ENCODE results near the gene ICA1.

The ICA1 gene

GRCh38 chr7:8285155-8285554 is 23.2 kb upstream of the ICA1 start:
- Mint-ChIP-seq H3K4me1 (no peaks in the 10 kb centered on the region), H3K27ac (ENCODE audit: low read depth) (no peak overlapping the region), H3K36me3 (ENCODE audit: insufficient read depth) (no peaks in the 10 kb centered on the region), H3K27me3 (peaks cover 22% of the 10 kb centered on the region), H3K9me3 (no peaks in the 10 kb centered on the region), H3K4me3 (no peak overlapping the region)
- ATAC-seq (replicated peaks; ENCODE audit: extremely low read depth, poor library complexity, severe bottlenecking) (no peak), DNase-seq (ENCODE audit: low spot score in 2 of 2) (no peak)

- Mint-ChIP-seq H3K27me3 (peaks cover 19% of the 10 kb centered on the region), H3K9me3 (no peaks in the 10 kb centered on the region), H3K4me3 (no peak overlapping the region), H3K4me1 (no peaks in the 10 kb centered on the region), H3K27ac (ENCODE audit: low read depth) (no peak overlapping the region), H3K36me3 (ENCODE audit: insufficient read depth) (no peaks in the 10 kb centered on the region)
- ATAC-seq (replicated peaks; ENCODE audit: extremely low read depth, poor library complexity, severe bottlenecking) (no peak), DNase-seq (ENCODE audit: low spot score in 2 of 2) (no peak)
These were observed 22.6 kb upstream of the ICA1 start for GRCh38 chr7:8284606-8285005.

- H3K27ac Mint-ChIP-seq (ENCODE audit: low read depth): no peak overlapping the region
- no peak for ATAC-seq (replicated peaks; ENCODE audit: extremely low read depth, poor library complexity, severe bottlenecking)
- H3K27me3 Mint-ChIP-seq: peaks cover 19% of the 10 kb centered on the region
These were observed 22.0 kb upstream of the ICA1 start for GRCh38 chr7:8283968-8284367.

GRCh38 chr7:8282871-8283270 is 20.9 kb upstream of the ICA1 start:
- H3K9me3 Mint-ChIP-seq: no peaks in the 10 kb centered on the region
- no peaks in the 10 kb centered on the region for H3K4me1 Mint-ChIP-seq
- no peak overlapping the region for H3K4me3 Mint-ChIP-seq
- ATAC-seq (replicated peaks; ENCODE audit: extremely low read depth, poor library complexity, severe bottlenecking) (no peak), DNase-seq (ENCODE audit: low spot score in 2 of 2) (no peak)
- H3K27me3 Mint-ChIP-seq: peaks cover 26% of the 10 kb centered on the region
- H3K36me3 Mint-ChIP-seq (ENCODE audit: insufficient read depth): peaks cover 1% of the 10 kb centered on the region
- H3K27ac Mint-ChIP-seq (ENCODE audit: low read depth): no peak overlapping the region

More at GRCh38 chr7:8283968-8284367, 22.0 kb upstream of the ICA1 start:
- H3K4me3 Mint-ChIP-seq: no peak overlapping the region
- no peak for DNase-seq (ENCODE audit: low spot score in 2 of 2)
- H3K9me3 Mint-ChIP-seq: no peaks in the 10 kb centered on the region
- H3K4me1 Mint-ChIP-seq: no peaks in the 10 kb centered on the region
- H3K36me3 Mint-ChIP-seq (ENCODE audit: insufficient read depth): peaks cover 1% of the 10 kb centered on the region

- peaks cover 19% of the 10 kb centered on the region for H3K27me3 Mint-ChIP-seq
- H3K27ac Mint-ChIP-seq (ENCODE audit: low read depth): no peak overlapping the region
- H3K4me3 Mint-ChIP-seq: no peak overlapping the region
- no peak for ATAC-seq (replicated peaks; ENCODE audit: extremely low read depth, poor library complexity, severe bottlenecking)
- H3K36me3 Mint-ChIP-seq (ENCODE audit: insufficient read depth): peaks cover 1% of the 10 kb centered on the region
- H3K4me1 Mint-ChIP-seq: no peaks in the 10 kb centered on the region
- DNase-seq (ENCODE audit: low spot score in 2 of 2): no peak
- no peaks in the 10 kb centered on the region for H3K9me3 Mint-ChIP-seq
These were observed 20.2 kb upstream of the ICA1 start for GRCh38 chr7:8282162-8282561.

DNA sequence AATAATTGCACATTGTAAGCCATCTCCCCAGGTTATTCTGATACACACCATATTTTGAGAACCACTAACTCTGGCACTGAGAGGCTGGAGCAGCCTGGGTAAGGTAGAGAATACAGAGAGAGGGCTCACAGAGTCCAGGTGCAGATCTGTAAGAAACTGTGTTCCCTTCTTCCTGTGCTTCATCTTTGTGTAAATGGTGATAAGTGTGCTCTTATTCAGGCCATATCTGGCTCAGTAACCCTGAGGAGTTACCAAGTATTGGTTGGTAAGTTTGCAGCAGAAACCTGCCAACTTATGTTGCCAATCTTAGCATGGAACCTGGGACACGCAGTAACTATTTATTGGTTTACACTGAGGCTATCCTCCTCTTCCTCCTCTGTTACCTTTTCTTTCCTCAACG is 16.2 kb upstream of the ICA1 start:
- H3K27me3 Mint-ChIP-seq: peaks cover 32% of the 10 kb centered on the region
- H3K9me3 Mint-ChIP-seq: no peaks in the 10 kb centered on the region
- H3K4me3 Mint-ChIP-seq: no peak overlapping the region
- H3K4me1 Mint-ChIP-seq: no peaks in the 10 kb centered on the region
- DNase-seq (ENCODE audit: low spot score in 2 of 2) (no peak), ATAC-seq (replicated peaks; ENCODE audit: extremely low read depth, poor library complexity, severe bottlenecking) (no peak)
- H3K27ac Mint-ChIP-seq (ENCODE audit: low read depth): no peak overlapping the region
- H3K36me3 Mint-ChIP-seq (ENCODE audit: insufficient read depth): peaks cover 3% of the 10 kb centered on the region

- DNase-seq (ENCODE audit: low spot score in 2 of 2) (no peak), ATAC-seq (replicated peaks; ENCODE audit: extremely low read depth, poor library complexity, severe bottlenecking) (no peak)
- Mint-ChIP-seq H3K27me3 (peaks cover 33% of the 10 kb centered on the region), H3K4me3 (no peak overlapping the region), H3K9me3 (no peaks in the 10 kb centered on the region), H3K27ac (ENCODE audit: low read depth) (no peak overlapping the region), H3K4me1 (no peaks in the 10 kb centered on the region), H3K36me3 (ENCODE audit: insufficient read depth) (peaks cover 3% of the 10 kb centered on the region)
These were observed 15.5 kb upstream of the ICA1 start for GRCh38 chr7:8277394-8277982.

DNA sequence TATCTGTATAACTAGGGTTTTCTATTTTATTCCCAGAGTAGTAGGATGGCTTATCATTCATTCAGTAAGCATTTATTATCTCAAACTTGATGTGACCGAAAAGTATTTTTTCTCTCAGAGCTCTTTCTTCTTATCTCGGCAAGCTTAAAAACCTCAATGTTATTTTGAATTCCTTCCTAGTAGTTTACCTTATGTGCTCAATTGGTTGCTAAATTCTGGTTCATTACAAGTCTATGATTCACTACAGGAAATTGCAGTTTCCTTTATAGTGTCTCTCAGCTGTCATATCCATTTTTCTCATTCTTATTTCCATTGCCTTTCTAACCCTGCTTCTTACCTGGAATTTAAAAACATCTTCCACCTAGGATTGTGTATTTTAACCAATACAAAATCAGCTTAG is 12.6 kb upstream of the ICA1 start:
- Mint-ChIP-seq H3K27me3 (peaks cover 59% of the 10 kb centered on the region), H3K4me3 (no peak overlapping the region), H3K27ac (ENCODE audit: low read depth) (no peak overlapping the region), H3K36me3 (ENCODE audit: insufficient read depth) (peaks cover 3% of the 10 kb centered on the region), H3K9me3 (no peaks in the 10 kb centered on the region), H3K4me1 (no peaks in the 10 kb centered on the region)
- DNase-seq (ENCODE audit: low spot score in 2 of 2) (no peak), ATAC-seq (replicated peaks; ENCODE audit: extremely low read depth, poor library complexity, severe bottlenecking) (no peak)

DNA sequence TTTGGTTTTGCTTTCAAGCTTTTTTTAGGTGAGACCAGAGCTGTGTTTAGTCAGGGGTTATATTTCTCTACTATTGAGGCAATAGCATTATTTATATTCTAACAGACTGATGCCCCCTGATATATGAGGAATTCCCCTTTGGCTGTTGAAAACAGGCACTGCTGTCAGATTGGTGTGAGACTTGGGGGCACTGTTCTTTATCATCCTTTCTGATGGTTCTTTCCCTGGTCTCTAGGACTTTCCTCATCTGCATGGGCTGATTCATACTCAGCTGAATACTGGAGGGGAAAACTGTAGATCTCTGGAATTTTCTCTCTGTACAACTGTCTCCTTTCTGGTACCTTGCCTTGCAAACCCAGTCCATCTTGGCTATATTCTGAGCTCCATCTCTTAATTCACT is 10.0 kb upstream of the ICA1 start:
- ATAC-seq (replicated peaks; ENCODE audit: extremely low read depth, poor library complexity, severe bottlenecking): no peak
- no peaks in the 10 kb centered on the region for H3K4me1 Mint-ChIP-seq

DNA sequence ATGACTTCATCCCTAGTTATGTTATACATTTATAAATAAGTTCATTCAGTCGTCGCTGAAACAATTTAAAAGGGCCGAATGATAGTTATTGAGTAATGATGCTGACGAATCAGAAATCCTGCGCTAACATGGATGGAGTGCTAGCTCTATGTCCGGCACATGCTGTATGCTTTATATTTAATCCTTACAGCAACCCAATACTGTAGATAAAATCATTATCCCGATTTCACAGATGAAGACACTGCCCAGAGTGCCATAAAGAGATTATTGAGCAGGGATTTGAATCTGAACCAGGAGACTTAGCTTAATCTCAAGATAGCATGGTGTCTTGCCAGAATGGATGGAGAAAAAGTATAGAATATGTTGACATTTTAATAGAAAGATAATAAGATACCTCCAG is 1.1 kb upstream of the ICA1 start:
- no peak overlapping the region for H3K27ac Mint-ChIP-seq (ENCODE audit: low read depth)
- H3K36me3 Mint-ChIP-seq (ENCODE audit: insufficient read depth): peaks cover 2% of the 10 kb centered on the region
- no peaks in the 10 kb centered on the region for H3K9me3 Mint-ChIP-seq
- peaks cover 7% of the 10 kb centered on the region for H3K4me1 Mint-ChIP-seq
- peaks cover 83% of the 10 kb centered on the region for H3K27me3 Mint-ChIP-seq
- ATAC-seq (replicated peaks; ENCODE audit: extremely low read depth, poor library complexity, severe bottlenecking): no peak
- peak overlapping the region; percentile 58 for H3K4me3 Mint-ChIP-seq
- no peak for DNase-seq (ENCODE audit: low spot score in 2 of 2)

More for the DNA sequence above, 10.0 kb upstream of the ICA1 start:
- Mint-ChIP-seq H3K4me3 (no peak overlapping the region), H3K27me3 (peaks cover 65% of the 10 kb centered on the region), H3K27ac (ENCODE audit: low read depth) (no peak overlapping the region), H3K9me3 (no peaks in the 10 kb centered on the region), H3K36me3 (ENCODE audit: insufficient read depth) (peaks cover 2% of the 10 kb centered on the region)
- no peak for DNase-seq (ENCODE audit: low spot score in 2 of 2)

- H3K9me3 Mint-ChIP-seq: no peaks in the 10 kb centered on the region
- no peak for ATAC-seq (replicated peaks; ENCODE audit: extremely low read depth, poor library complexity, severe bottlenecking)
- H3K27ac Mint-ChIP-seq (ENCODE audit: low read depth): no peak overlapping the region
- peaks cover 7% of the 10 kb centered on the region for H3K4me1 Mint-ChIP-seq
- DNase-seq (ENCODE audit: low spot score in 2 of 2): no peak
- peaks cover 67% of the 10 kb centered on the region for H3K27me3 Mint-ChIP-seq
- H3K4me3 Mint-ChIP-seq: peak overlapping the region; percentile 72
- peaks cover 2% of the 10 kb centered on the region for H3K36me3 Mint-ChIP-seq (ENCODE audit: insufficient read depth)
These were observed 884 bp downstream of the ICA1 start for GRCh38 chr7:8260871-8261694.

DNA sequence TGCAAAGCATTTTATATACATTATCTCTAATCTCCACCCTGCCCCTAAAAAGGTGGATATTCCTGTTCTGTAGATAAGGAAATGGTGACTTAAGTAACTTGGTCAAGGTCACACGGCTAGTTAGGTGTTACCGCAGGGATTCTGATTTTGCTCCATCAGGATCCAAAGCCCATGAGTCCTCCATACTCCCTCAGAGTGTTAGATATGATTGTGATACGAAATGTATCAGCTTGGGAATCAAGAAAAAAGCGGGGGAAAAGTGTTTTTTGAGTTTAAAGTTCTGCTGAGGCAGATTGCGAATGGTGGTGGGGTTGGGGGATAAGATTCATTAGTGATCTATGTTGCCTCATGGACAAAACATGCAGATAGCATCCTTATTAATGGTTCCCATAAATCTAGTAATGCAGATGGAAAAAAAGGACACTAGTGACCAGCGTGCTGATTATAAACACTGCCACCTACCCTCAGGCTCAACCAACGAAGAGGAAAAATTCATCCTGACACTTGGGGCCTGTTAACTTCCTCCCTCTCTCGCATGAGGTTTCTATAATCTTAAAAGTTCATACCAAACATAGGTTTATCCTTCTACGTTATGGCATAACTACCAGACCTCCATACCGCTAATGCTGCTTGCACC is 2.3 kb downstream of the ICA1 start:
- H3K27me3 Mint-ChIP-seq: peaks cover 53% of the 10 kb centered on the region
- H3K9me3 Mint-ChIP-seq: no peaks in the 10 kb centered on the region
- peaks cover 2% of the 10 kb centered on the region for H3K36me3 Mint-ChIP-seq (ENCODE audit: insufficient read depth)
- H3K27ac Mint-ChIP-seq (ENCODE audit: low read depth): no peak overlapping the region
- DNase-seq (ENCODE audit: low spot score in 2 of 2) (no peak), ATAC-seq (replicated peaks; ENCODE audit: extremely low read depth, poor library complexity, severe bottlenecking) (no peak)
- no peak overlapping the region for H3K4me3 Mint-ChIP-seq
- H3K4me1 Mint-ChIP-seq: peaks cover 7% of the 10 kb centered on the region

DNA sequence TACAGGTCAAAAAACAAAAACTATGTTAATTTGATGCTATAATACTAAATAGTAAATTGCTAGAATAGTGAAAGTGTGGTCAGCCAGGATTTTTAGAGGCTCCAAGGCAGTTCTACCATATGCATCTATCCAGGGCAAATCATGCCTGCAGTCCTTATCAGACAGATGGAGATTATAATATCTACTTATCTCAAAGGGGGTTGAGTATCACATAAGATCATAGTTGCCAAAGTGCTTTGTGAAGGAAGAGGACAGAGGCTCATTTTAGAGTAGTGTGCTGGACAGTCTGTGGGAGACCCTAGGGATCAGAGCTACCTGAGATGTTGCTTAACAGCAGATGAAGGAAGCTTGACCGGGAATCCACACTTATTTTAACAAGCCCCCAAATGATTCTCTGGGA is 3.2 kb downstream of the ICA1 start:
- DNase-seq (ENCODE audit: low spot score in 2 of 2): no peak
- no peaks in the 10 kb centered on the region for H3K9me3 Mint-ChIP-seq
- H3K27me3 Mint-ChIP-seq: peaks cover 53% of the 10 kb centered on the region
- no peak overlapping the region for H3K4me3 Mint-ChIP-seq
- ATAC-seq (replicated peaks; ENCODE audit: extremely low read depth, poor library complexity, severe bottlenecking): no peak
- H3K27ac Mint-ChIP-seq (ENCODE audit: low read depth): no peak overlapping the region
- peaks cover 7% of the 10 kb centered on the region for H3K4me1 Mint-ChIP-seq
- H3K36me3 Mint-ChIP-seq (ENCODE audit: insufficient read depth): peaks cover 2% of the 10 kb centered on the region
